Right atrium auricular region (tissue), 2 donors: Measurements from ENCODE around the gene EED. TPM values are rescaled to one million over a fixed set of nuclear protein-coding genes. Genes with fewer than 3 reads are reported as not detected.
A peak's percentile ranks its signal among the peaks of the same experiment; 100 is the strongest.

Experiments
- DNase-seq: peaks from one replicate; pipeline ENCODE4 v3.0.0-alpha.2; 2019; ENCODE audit warnings: low spot score
- H3K27ac ChIP-seq, 2 donors: fragments of 200-600 bp; sonication (generic); 1 replicate in 1 of 2; 2 replicates in 1 of 2; pipeline ENCODE4 v1.5.1; 2016 to 2019
- H3K27me3 ChIP-seq, 2 donors: fragments of 200-600 bp; sonication (generic); one replicate each; pipeline versions ENCODE4 v1.5.1 to v1.6.0; 2017 to 2019
- H3K36me3 ChIP-seq: fragments of 200-600 bp; sonication (generic); one replicate; pipeline ENCODE4 v1.5.1; 2016
- H3K4me1 ChIP-seq, 2 donors: fragments of 200-600 bp; sonication (generic); one replicate each; pipeline versions ENCODE4 v1.5.1 to v1.6.0; 2017 to 2019
- H3K4me3 ChIP-seq, 2 donors: fragments of 200-600 bp; sonication (generic); 1 replicate in 1 of 2; 2 replicates in 1 of 2; pipeline ENCODE4 v1.5.1; 2017 to 2019; ENCODE audit warnings: mild to moderate bottlenecking in 1 of 2, moderate library complexity in 1 of 2
- H3K9me3 ChIP-seq, 2 donors: fragments of 200-600 bp; sonication (generic); one replicate each; pipeline ENCODE4 v1.5.1; 2019
- CTCF ChIP-seq, 2 donors: fragments of 200-600 bp; sonication (generic); IDR thresholded peaks; one replicate each; pipeline ENCODE4 v1.5.1; 2019; ENCODE audit warnings: antibody characterized with exemption in 2 of 2
- total RNA-seq, 2 donors: library from RNA; depleted of rRNA; stranded (reverse); fragments of >200 nt; gene quantifications; one replicate each; pipeline ENCODE4 v1.1.0, GENCODE V29; 2016

The EED gene
- total RNA-seq, 2 donors from 2014 or later, result 8.2 to 8.3 TPM

- H3K27me3 ChIP-seq, result no peaks in the 10 kb centered on the region
- no peak overlapping the region for H3K4me3 ChIP-seq
- H3K9me3 ChIP-seq, result no peaks in the 10 kb centered on the region
- no peaks in the 10 kb centered on the region for H3K36me3 ChIP-seq
- H3K27ac ChIP-seq, result no peak overlapping the region
- no peaks in the 10 kb centered on the region for H3K4me1 ChIP-seq
- TF ChIP-seq CTCF (IDR thresholded peaks at IDR 0.05), result peak; percentile 21 to 65
- DNase-seq, result no peak
These were observed 47.1 kb downstream of the EED start for GRCh38 chr11:86291466-86292262.

DNA sequence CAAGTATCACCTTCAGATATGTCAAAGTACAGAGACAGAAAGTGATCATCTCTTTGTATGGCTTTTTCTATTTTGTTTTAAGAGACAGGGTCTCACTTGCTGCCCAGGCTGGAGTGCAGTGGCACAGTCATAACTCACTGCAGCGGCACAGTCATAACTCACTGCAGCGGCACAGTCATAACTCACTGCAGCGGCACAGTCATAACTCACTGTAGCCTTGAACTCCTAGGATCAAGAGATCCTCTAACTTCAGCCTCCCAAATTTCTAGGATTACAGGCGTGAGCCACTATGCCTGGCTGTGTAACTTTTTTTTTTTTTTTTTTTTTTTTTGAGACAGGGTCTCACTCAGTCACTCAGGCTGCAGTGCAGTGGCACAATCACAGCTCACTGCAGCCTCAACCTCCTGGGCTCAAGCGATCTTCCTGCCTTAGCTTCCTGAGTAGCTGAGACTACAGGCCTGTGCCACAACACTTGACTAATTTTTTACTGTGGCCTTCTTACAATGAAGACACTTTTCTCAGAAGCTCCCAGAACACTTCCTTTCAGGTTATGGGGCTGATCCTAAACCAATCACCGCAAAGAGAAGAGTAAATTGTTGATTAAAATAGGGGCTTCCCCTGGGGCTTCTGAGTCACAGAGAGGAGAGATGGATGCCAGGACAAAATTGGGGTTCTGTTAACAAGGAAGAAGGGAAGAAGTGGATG lies 48.5 kb downstream of the EED start:
- no peak for TF ChIP-seq CTCF (IDR thresholded peaks at IDR 0.05)
- no peaks in the 10 kb centered on the region for H3K27me3 ChIP-seq
- DNase-seq, result no peak

DNA sequence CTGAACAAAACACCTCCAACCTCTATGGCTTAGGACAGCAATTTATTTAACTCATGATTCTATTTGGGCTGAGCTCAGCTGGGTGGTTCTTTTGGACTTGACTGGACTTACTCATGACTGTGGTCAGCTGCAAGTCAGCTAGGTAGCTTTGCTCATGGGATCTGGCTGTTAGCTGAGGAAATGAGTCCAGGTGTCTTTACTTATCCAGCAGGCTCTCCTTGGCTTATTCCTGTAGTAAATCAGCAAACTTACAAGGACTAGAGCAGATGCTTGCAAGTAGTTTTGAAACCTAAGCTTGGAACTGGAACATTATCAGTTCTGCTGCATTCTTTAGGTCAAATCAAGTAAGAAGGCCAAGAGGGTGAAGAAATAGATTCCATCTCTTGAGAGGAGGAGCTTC lies 49.5 kb downstream of the EED start:
- H3K4me3 ChIP-seq, result no peak overlapping the region
- H3K4me1 ChIP-seq, result no peaks in the 10 kb centered on the region
- H3K9me3 ChIP-seq, result no peaks in the 10 kb centered on the region
- no peaks in the 10 kb centered on the region for H3K36me3 ChIP-seq
- H3K27ac ChIP-seq, result no peak overlapping the region
- no peak for DNase-seq
- TF ChIP-seq CTCF (IDR thresholded peaks at IDR 0.05), result no peak
- no peaks in the 10 kb centered on the region for H3K27me3 ChIP-seq

More for the DNA sequence above, 48.5 kb downstream of the EED start:
- H3K4me3 ChIP-seq, result no peak overlapping the region
- H3K36me3 ChIP-seq, result no peaks in the 10 kb centered on the region
- no peaks in the 10 kb centered on the region for H3K9me3 ChIP-seq
- no peak overlapping the region for H3K27ac ChIP-seq
- H3K4me1 ChIP-seq, result no peaks in the 10 kb centered on the region

GRCh38 chr11:86301742-86302091 lies 57.2 kb downstream of the EED start:
- H3K9me3 ChIP-seq, result no peaks in the 10 kb centered on the region
- peak overlapping the region in 1 of 2 donors; percentile 88 for H3K4me3 ChIP-seq
- TF ChIP-seq CTCF (IDR thresholded peaks at IDR 0.05), result no peak
- H3K27me3 ChIP-seq, result no peaks in the 10 kb centered on the region
- no peaks in the 10 kb centered on the region for H3K36me3 ChIP-seq
- peak overlapping the region in 1 of 2 donors; percentile 91 for H3K27ac ChIP-seq
- DNase-seq, result no peak
- H3K4me1 ChIP-seq, result peaks cover 0 to 13% of the 10 kb centered on the region in 2 donors

DNA sequence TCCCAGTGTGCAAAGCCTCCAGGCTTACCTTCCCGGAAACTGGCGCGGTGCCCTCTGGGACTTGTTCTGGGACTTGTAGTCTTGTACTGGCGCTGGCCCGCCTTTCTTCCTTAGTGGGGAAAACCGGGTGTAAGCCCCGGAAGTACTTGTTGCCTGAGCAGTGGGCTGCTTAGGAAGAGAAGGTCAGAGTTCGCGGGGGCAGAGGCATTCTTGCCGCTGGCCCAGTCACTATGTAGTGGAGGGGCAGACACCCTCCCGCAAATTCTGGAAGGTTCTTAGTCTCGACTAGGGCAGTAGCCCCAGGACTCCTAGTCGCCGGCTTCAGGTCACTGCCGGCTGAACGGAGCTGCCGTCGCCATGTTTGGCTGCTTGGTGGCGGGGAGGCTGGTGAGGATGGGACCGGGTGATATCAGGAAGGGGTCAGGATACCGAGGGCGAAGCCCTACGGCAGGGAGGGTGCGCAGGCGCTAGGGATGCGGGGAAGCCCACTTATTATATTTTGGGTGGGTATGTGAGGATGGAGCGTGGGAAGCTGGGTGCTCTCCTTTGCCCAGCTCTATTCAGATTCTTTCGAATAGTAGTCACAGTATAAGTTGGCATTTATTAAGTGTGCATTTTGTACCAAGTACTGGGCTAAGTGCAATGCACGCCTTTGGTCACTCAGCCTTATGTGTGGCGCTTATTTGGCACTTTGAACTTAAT lies 57.7 kb downstream of the EED start, which contains the start of gene HIKESHI:
TSS of gene HIKESHI (plus strand) at position 149 of the 702 bp plus-strand sequence. CDS start at position 358, 209 bp downstream.
- TF ChIP-seq CTCF (IDR thresholded peaks at IDR 0.05), result no peak
- peak within 1 kb of the TSS; percentile 66 to 88 for H3K4me3 ChIP-seq
- H3K36me3 ChIP-seq, result no peaks in the 10 kb centered on the region

More for the DNA sequence above, 57.7 kb downstream of the EED start, which contains the start of gene HIKESHI:
- peak; percentile 100 for DNase-seq
- H3K27me3 ChIP-seq, result no peaks in the 10 kb centered on the region
- peak within 1 kb of the TSS; percentile 85 to 91 for H3K27ac ChIP-seq
- peaks cover 0 to 13% of the 10 kb centered on the region in 2 donors for H3K4me1 ChIP-seq
- H3K9me3 ChIP-seq, result no peaks in the 10 kb centered on the region
